ENCODE data around the gene TUSC2. TPM values are rescaled to one million over a fixed set of nuclear protein-coding genes. Genes with fewer than 3 reads are reported as not detected.
"Not testable (repeated sequence)": the region's sequence is repeated elsewhere in the genome, so short reads cannot be mapped to it uniquely, and the experiment has no call there.

The TUSC2 gene
- total RNA-seq, 6 experiments from 2014 or later, result 9.7 to 36.9 (median 12.5) TPM

DNA sequence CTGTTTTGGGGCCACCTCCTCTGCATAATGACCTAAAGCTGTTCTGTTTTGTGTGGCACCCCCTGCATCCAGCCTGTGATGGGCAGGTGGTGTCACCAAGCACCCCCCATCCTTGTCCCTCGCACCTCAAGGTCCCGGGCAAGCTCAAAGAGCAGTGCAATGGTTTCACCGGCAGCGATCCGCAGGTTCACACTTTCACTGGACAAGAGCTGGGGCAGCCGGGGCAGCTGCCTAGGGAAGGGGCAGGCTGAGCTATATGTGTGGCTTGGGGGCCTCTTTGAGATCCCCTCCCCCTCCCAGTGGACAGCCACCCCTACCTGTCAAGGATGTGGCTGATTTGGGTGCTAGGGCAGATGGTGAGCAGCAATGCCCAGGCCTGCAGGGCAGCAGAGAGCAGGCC, 38.9 kb downstream of the TUSC2 start:
- TF ChIP-seq CTCF (IDR thresholded peaks at IDR 0.05) (no peak), POLR2A (IDR thresholded peaks at IDR 0.05) (no peak)
- Histone ChIP-seq H3K27ac (no peak overlapping the region), H3K4me1 (peaks cover 0 to 13% (median 4%) of the 10 kb centered on the region in 4 donors), H3K4me3 (no peak overlapping the region), H3K36me3 (peaks cover 0 to 29% (median 13%) of the 10 kb centered on the region in 4 donors), H3K9me3 (no peaks in the 10 kb centered on the region), H3K27me3 (no peaks in the 10 kb centered on the region)
- DNase-seq (no peak), ATAC-seq (no peak)
- intact Hi-C loops (cut with DNase I), result no loop called here
- no CpG with 5 or more reads among the region's 6 CpGs for whole genome bisulfite sequencing (ENCODE audit: insufficient coverage, low coverage, low lambda C conversion rate, missing lambda C conversion rate)

- Histone ChIP-seq H3K4me1 (peaks cover 0 to 13% (median 4%) of the 10 kb centered on the region in 4 donors), H3K9me3 (no peaks in the 10 kb centered on the region), H3K4me3 (no peak overlapping the region), H3K27ac (no peak overlapping the region), H3K27me3 (no peaks in the 10 kb centered on the region), H3K36me3 (peaks cover 0 to 29% (median 13%) of the 10 kb centered on the region in 4 donors)
- ATAC-seq (no peak), DNase-seq (no peak)
- WGBS (ENCODE audit: insufficient coverage, low coverage, low lambda C conversion rate, missing lambda C conversion rate), result 90% methylated on average over 2 of the region's 23 CpGs
- intact Hi-C loops (cut with DNase I), result no loop called here
- TF ChIP-seq POLR2A (IDR thresholded peaks at IDR 0.05) (no peak), CTCF (IDR thresholded peaks at IDR 0.05) (no peak)
These were observed 39.5 kb downstream of the TUSC2 start for GRCh38 chr3:50288387-50289007.

GRCh38 chr3:50287262-50287661, 40.8 kb downstream of the TUSC2 start:
- Histone ChIP-seq H3K27ac (no peak overlapping the region), H3K36me3 (peaks cover 0 to 29% (median 13%) of the 10 kb centered on the region in 4 donors), H3K9me3 (no peaks in the 10 kb centered on the region), H3K4me3 (no peak overlapping the region), H3K27me3 (no peaks in the 10 kb centered on the region), H3K4me1 (peaks cover 0 to 8% (median 2%) of the 10 kb centered on the region in 4 donors)
- DNase-seq, result no peak
- no peak for TF ChIP-seq CTCF (IDR thresholded peaks at IDR 0.05)
- TF ChIP-seq POLR2A (IDR thresholded peaks at IDR 0.05), result no peak
- no CpG with 5 or more reads among the region's 1 CpG for WGBS (ENCODE audit: insufficient coverage, low coverage, low lambda C conversion rate, missing lambda C conversion rate)
- intact Hi-C loops (cut with DNase I), result no loop called here
- no peak for ATAC-seq

DNA sequence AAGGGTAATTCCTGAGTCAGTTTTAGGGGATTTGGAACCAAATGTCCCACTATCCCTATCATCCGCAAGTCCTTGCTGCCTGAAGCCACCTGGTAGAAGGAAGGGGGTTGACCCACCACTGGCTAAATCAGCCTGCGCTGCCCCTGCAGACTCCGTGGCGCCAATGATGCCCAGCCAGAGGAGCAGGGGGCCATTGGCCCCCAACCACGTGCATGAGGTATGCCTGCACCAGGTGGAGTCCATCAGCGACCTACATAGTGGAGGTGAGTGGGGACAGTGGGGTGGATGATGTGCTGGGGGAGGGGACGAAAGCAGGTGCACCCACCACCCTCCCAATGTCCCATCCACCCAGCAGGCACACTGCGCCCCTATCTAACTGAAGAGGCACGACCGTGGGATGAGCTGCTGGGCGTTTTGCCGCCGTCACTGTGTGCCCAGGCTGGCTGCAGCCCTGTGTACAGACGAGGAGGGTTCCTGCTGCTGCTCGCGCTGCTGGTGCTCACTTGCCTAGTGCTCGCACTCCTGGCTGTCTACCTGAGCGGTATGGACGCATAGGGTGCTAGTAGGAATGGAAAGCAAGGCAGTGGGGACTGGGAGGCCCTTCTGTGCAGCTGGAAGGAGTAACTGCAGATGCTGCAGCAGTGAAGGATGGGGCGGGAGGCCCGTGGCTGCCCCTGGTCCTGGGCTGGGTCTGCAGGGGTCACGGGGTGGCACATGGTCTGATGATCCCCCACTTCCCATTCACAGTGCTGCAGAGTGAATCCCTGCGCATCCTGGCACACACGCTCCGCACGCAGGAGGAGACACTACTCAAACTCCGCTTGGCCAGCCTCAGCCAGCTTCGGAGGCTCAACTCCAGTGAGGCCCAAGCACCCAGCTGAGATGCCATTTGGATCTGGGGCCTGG, 41.4 kb downstream of the TUSC2 start:
- Histone ChIP-seq H3K36me3 (peaks cover 0 to 29% (median 13%) of the 10 kb centered on the region in 4 donors), H3K9me3 (no peaks in the 10 kb centered on the region), H3K4me1 (peaks cover 0 to 8% (median 2%) of the 10 kb centered on the region in 4 donors), H3K4me3 (no peak overlapping the region), H3K27ac (no peak overlapping the region), H3K27me3 (no peaks in the 10 kb centered on the region)
- TF ChIP-seq POLR2A (IDR thresholded peaks at IDR 0.05), result no peak
- no peak for TF ChIP-seq CTCF (IDR thresholded peaks at IDR 0.05)
- no CpG with 5 or more reads among the region's 28 CpGs for WGBS (ENCODE audit: insufficient coverage, low coverage, low lambda C conversion rate, missing lambda C conversion rate)
- intact Hi-C loops (cut with DNase I), result no loop called here
- DNase-seq (no peak), ATAC-seq (no peak)

- H3K4me1 ChIP-seq, H3K27ac ChIP-seq, DNase-seq, H3K4me3 ChIP-seq, H3K27me3 ChIP-seq, ATAC-seq, H3K9me3 ChIP-seq: not testable (repeated sequence)
- 88% methylated on average over 6 of the region's 6 CpGs for WGBS (ENCODE audit: insufficient coverage, low coverage, low lambda C conversion rate, missing lambda C conversion rate)
- intact Hi-C loops (cut with DNase I), result loop anchor here in 1 of 2 donors (5.0 kb wide), 1 partner anchor 33 kb away; no protein-coding TSS in a partner anchor
- H3K36me3 ChIP-seq, result peaks cover 0 to 18% (median 9%) of the 10 kb centered on the region in 4 donors
These were observed 43.9 kb downstream of the TUSC2 start for GRCh38 chr3:50284121-50284520.
